ENCODE results near the gene GPHB5. TPM values are rescaled to one million over a fixed set of nuclear protein-coding genes. Genes with fewer than 3 reads are reported as not detected.
A peak's percentile ranks its signal among the peaks of the same experiment; 100 is the strongest.

Gene GPHB5
- total RNA-seq, 1 experiment from 2014 or later, result not detected

DNA sequence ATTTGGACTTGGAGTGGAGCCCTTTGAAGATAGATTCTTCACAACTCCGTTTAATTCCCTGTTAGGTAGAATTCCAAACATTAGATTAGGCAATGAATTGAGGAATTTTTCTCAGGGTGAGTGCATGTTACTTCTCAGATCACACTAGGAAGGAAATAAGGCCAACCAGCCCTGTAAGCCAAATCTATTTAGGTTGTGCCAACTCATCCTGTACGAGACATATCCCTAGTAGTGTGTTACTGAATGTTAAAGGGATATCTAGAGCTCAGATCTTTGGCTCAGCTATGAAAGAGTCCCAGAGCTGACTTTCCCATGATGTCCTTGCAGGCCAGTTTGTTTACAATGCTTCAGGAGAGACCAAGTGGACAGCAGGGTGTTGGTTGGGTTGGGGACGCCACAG lies 45.6 kb downstream of the GPHB5 start:
- Histone ChIP-seq H3T11ph (ENCODE audit: low read length) (no peak overlapping the region), H2BK120ac (ENCODE audit: low read depth, low read length, poor library complexity, severe bottlenecking) (no peak overlapping the region), H2AK5ac (ENCODE audit: insufficient read length, low read length) (no peak overlapping the region), H3K79me2 (ENCODE audit: insufficient read depth, low read length) (no peaks in the 10 kb centered on the region), H3K23ac (ENCODE audit: insufficient read length, low read depth, low read length) (no peak overlapping the region), H3K9ac (ENCODE audit: extremely low read depth, insufficient read length, low read length) (no peak overlapping the region), H3K4ac (ENCODE audit: low read depth, low read length) (no peak overlapping the region), H3K79me1 (ENCODE audit: insufficient read depth, low read depth, low read length, poor library complexity, severe bottlenecking) (no peaks in the 10 kb centered on the region), H3K23me2 (ENCODE audit: insufficient read length, low read depth, low read length, poor library complexity, severe bottlenecking) (no peaks in the 10 kb centered on the region), H3K27me3 (ENCODE audit: insufficient read depth, low read length) (no peaks in the 10 kb centered on the region), H4K5ac (ENCODE audit: insufficient read length, low read depth, low read length) (no peak overlapping the region), H3K56ac (ENCODE audit: insufficient read length, low read depth, low read length) (no peak overlapping the region), H2AFZ (ENCODE audit: low read length) (no peak overlapping the region), H2BK5ac (ENCODE audit: insufficient read length, low read length) (no peak overlapping the region), H3K27ac (ENCODE audit: insufficient read length, low read depth, low read length) (no peak overlapping the region), H3K4me2 (ENCODE audit: insufficient read depth, insufficient read length, low read length) (no peak overlapping the region), H3K4me1 (ENCODE audit: insufficient read depth, low read length) (no peaks in the 10 kb centered on the region), H2BK15ac (ENCODE audit: low read depth, low read length) (no peak overlapping the region), H4K8ac (replicated peaks; ENCODE audit: insufficient read length, low read depth, low read length) (no peak overlapping the region), H4K91ac (ENCODE audit: insufficient read length, low read depth, low read length) (no peak overlapping the region), H3K14ac (ENCODE audit: insufficient read depth, low read length) (peak overlapping the region; percentile 44; the same call in 1 of the 2 replicates), H2BK12ac (ENCODE audit: insufficient read length, low read depth, low read length) (no peak overlapping the region), H3K18ac (ENCODE audit: insufficient read length, low read depth, low read length) (no peak overlapping the region), H3K9me3 (ENCODE audit: control insufficient read depth, low read depth, low read length) (no peaks in the 10 kb centered on the region), H2BK20ac (ENCODE audit: low read depth, low read length, poor library complexity, severe bottlenecking) (no peak overlapping the region), H4K20me1 (ENCODE audit: control insufficient read depth, insufficient read depth, insufficient read length) (no peaks in the 10 kb centered on the region)
- peaks cover 0 to 2% (median 0%) of the 10 kb centered on the region in 3 experiments; a peak in 1 of 7 replicates for H3K36me3 Mint-ChIP-seq (ENCODE audit: insufficient read depth in 1 of 3, low read depth in 3 of 3)
- H3K27ac Mint-ChIP-seq, result no peak overlapping the region
- WGBS (ENCODE audit: extremely low coverage, insufficient read length, low lambda C conversion rate), result no CpG with 5 or more reads among the region's 3 CpGs
- TF ChIP-seq, protein P1, sequence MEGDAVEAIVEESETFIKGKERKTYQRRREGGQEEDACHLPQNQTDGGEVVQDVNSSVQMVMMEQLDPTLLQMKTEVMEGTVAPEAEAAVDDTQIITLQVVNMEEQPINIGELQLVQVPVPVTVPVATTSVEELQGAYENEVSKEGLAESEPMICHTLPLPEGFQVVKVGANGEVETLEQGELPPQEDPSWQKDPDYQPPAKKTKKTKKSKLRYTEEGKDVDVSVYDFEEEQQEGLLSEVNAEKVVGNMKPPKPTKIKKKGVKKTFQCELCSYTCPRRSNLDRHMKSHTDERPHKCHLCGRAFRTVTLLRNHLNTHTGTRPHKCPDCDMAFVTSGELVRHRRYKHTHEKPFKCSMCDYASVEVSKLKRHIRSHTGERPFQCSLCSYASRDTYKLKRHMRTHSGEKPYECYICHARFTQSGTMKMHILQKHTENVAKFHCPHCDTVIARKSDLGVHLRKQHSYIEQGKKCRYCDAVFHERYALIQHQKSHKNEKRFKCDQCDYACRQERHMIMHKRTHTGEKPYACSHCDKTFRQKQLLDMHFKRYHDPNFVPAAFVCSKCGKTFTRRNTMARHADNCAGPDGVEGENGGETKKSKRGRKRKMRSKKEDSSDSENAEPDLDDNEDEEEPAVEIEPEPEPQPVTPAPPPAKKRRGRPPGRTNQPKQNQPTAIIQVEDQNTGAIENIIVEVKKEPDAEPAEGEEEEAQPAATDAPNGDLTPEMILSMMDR (conservative IDR thresholded peaks at IDR 0.05), result no peak
- no peak for DNase-seq
- no peaks in the 10 kb centered on the region; a peak in 1 of 5 replicates for H3K9me3 Mint-ChIP-seq
- H3K4me1 Mint-ChIP-seq, result 0 out of 4 replicates have a peak, but pooled peaks cover 0 to 3% of the 10 kb centered on the region in 2 experiments
- H3K27me3 Mint-ChIP-seq (ENCODE audit: low read depth), result no peaks in the 10 kb centered on the region
- no peak overlapping the region for H3K4me3 Mint-ChIP-seq
